Liver (tissue), 9 donors: ENCODE data around the gene ZNF550. TPM values are rescaled to one million over a fixed set of nuclear protein-coding genes. Genes with fewer than 3 reads are reported as not detected.

Experiments used
- DNase-seq: peaks from one replicate; pipeline ENCODE4 v3.0.0-alpha.2; 2017; ENCODE audit warnings: low spot score
- H3K27ac ChIP-seq, 2 donors: one replicate each; pipeline ENCODE4 v1.7.0; 2013; ENCODE audit warnings: inconsistent platforms in 2 of 2, low read length in 2 of 2, control low read depth in 1 of 2, low read depth in 1 of 2, mild to moderate bottlenecking in 1 of 2
- H3K27me3 ChIP-seq, 4 donors: one replicate each; pipeline versions ENCODE4 v1.6.1 to v1.7.0; 2013; ENCODE audit warnings: low read length in 3 of 4, inconsistent platforms in 1 of 4, mild to moderate bottlenecking in 1 of 4, moderate library complexity in 1 of 4; ENCODE audit not compliant: control insufficient read depth in 4 of 4, insufficient read depth in 4 of 4
- H3K36me3 ChIP-seq, 4 donors: one replicate each; pipeline versions ENCODE4 v1.6.1 to v1.7.0; 2013; ENCODE audit warnings: low read length in 3 of 4, mild to moderate bottlenecking in 3 of 4, low read depth in 1 of 4, moderate library complexity in 1 of 4; ENCODE audit not compliant: control insufficient read depth in 4 of 4, insufficient read depth in 3 of 4
- H3K4me1 ChIP-seq, 4 donors: one replicate each; pipeline versions ENCODE4 v1.6.1 to v1.7.0; 2013; ENCODE audit warnings: low read length in 3 of 4, mild to moderate bottlenecking in 3 of 4, moderate library complexity in 1 of 4; ENCODE audit not compliant: control insufficient read depth in 4 of 4, insufficient read depth in 4 of 4
- H3K4me3 ChIP-seq, 3 donors: one replicate each; pipeline versions ENCODE4 v1.6.1 to v1.7.0; 2013; ENCODE audit warnings: low read length in 3 of 3, control low read depth in 1 of 3, low read depth in 1 of 3, mild to moderate bottlenecking in 1 of 3
- H3K9ac ChIP-seq, 2 donors: one replicate each; pipeline ENCODE4 v1.7.0; 2013; ENCODE audit warnings: low read length in 2 of 2, mild to moderate bottlenecking in 2 of 2, moderate library complexity in 2 of 2, control low read depth in 1 of 2, low read depth in 1 of 2
- H3K9me3 ChIP-seq, 4 donors: one replicate each; pipeline versions ENCODE4 v1.6.1 to v1.7.0; 2013; ENCODE audit warnings: low read length in 3 of 4; ENCODE audit not compliant: control insufficient read depth in 4 of 4
- CTCF ChIP-seq: fragments of 150-350 bp; IDR thresholded peaks from 2 replicates; pipeline ENCODE4 v1.5.1; 2017; ENCODE audit warnings: improper control_type of control experiment, low read depth, low read length; ENCODE audit not compliant: missing input control
- FOXA1 ChIP-seq: IDR thresholded peaks from 2 replicates; pipeline ENCODE4 v1.6.1; 2016; ENCODE audit warnings: antibody characterized with exemption
- FOXA2 ChIP-seq: IDR thresholded peaks from 2 replicates; pipeline ENCODE4 v1.6.1; 2016; ENCODE audit warnings: antibody characterized with exemption
- GABPA ChIP-seq, 2 donors: IDR thresholded peaks in 1 of 2; conservative IDR thresholded peaks in 1 of 2; 2 replicates each; pipeline ENCODE4 v1.6.1; 2016; ENCODE audit warnings: antibody characterized with exemption in 2 of 2, mild to moderate bottlenecking in 1 of 2, moderate library complexity in 1 of 2
- HNF4A ChIP-seq, 2 donors: conservative IDR thresholded peaks; 2 replicates each; pipeline ENCODE4 v1.6.1; 2016; ENCODE audit warnings: antibody characterized with exemption in 2 of 2, mild to moderate bottlenecking in 2 of 2
- HNF4G ChIP-seq: IDR thresholded peaks from 2 replicates; pipeline ENCODE4 v1.6.1; 2016; ENCODE audit warnings: antibody characterized with exemption
- JUND ChIP-seq, 2 donors: IDR thresholded peaks; 2 replicates each; pipeline ENCODE4 v1.6.1; 2016; ENCODE audit warnings: antibody characterized with exemption in 2 of 2
- NR2F2 ChIP-seq: IDR thresholded peaks from 2 replicates; pipeline ENCODE4 v1.6.1; 2016; ENCODE audit warnings: antibody characterized with exemption
- RAD21 ChIP-seq, 2 donors: IDR thresholded peaks; 2 replicates each; pipeline ENCODE4 v1.6.1; 2016; ENCODE audit warnings: antibody characterized with exemption in 2 of 2, mild to moderate bottlenecking in 2 of 2
- RXRA ChIP-seq, 2 donors: IDR thresholded peaks; 2 replicates each; pipeline ENCODE4 v1.6.1; 2017 to 2018; ENCODE audit warnings: antibody characterized with exemption in 2 of 2, mild to moderate bottlenecking in 1 of 2
- SP1 ChIP-seq: IDR thresholded peaks from 2 replicates; pipeline ENCODE4 v1.6.1; 2018; ENCODE audit warnings: antibody characterized with exemption, mild to moderate bottlenecking
- TAF1 ChIP-seq: conservative IDR thresholded peaks from 2 replicates; pipeline ENCODE4 v1.6.1; 2016; ENCODE audit warnings: antibody characterized with exemption, mild to moderate bottlenecking
- YY1 ChIP-seq: IDR thresholded peaks from 2 replicates; pipeline ENCODE4 v1.6.1; 2016; ENCODE audit warnings: antibody characterized with exemption, mild to moderate bottlenecking
- ZBTB33 ChIP-seq: IDR thresholded peaks from 2 replicates; pipeline ENCODE4 v1.6.1; 2016; ENCODE audit warnings: antibody characterized with exemption
- WGBS: extraction: QIAGEN DNeasy Blood & Tissue Kit; methylation state at CpG from one replicate; pipeline ENCODE4 v1.1.7; 2013; 5-methylcytosine and 5-hydroxymethylcytosine counted together
- polyA plus RNA-seq, 2 donors: library from polyadenylated mRNA; stranded (reverse) in 1 of 2; unstranded in 1 of 2; fragments of 200-250 nt in 1 of 2; fragments of >200 nt in 1 of 2; fragmentation: Nextera tagmentation in 1 of 2; extraction: Ambion mirVana in 1 of 2; gene quantifications; one replicate each; pipeline versions ENCODE4 v1.2.1 to v1.2.3, GENCODE V29; 2013 to 2015
- total RNA-seq, 2 donors: library from RNA; depleted of rRNA; stranded (reverse); fragments of >200 nt; gene quantifications; one replicate each; pipeline ENCODE4 v1.2.3, GENCODE V29; 2014
- TF ChIP-seq, protein P1 (sequence below): IDR thresholded peaks from 2 replicates; pipeline ENCODE4 v1.6.1; 2016; ENCODE audit warnings: antibody characterized with exemption, mild to moderate bottlenecking
- TF ChIP-seq, protein P2 (sequence below): IDR thresholded peaks from 2 replicates; pipeline ENCODE4 v1.6.1; 2016; ENCODE audit warnings: antibody characterized with exemption
- TF ChIP-seq, protein P3 (sequence below): IDR thresholded peaks from 2 replicates; pipeline ENCODE4 v1.6.1; 2016; ENCODE audit warnings: antibody characterized with exemption
- donor health status: healthy.
- donor health status: healthy.
- donor health status: healthy.
- donor health status: healthy.
- donor health status: healthy.

Gene ZNF550
- total and polyA plus RNA-seq, 4 donors, result 0.96 to 4.8 (median 3.7) TPM

GRCh38 chr19:57606931-57607330 is 47.3 kb upstream of the ZNF550 start:
- peaks cover 2 to 36% (median 31%) of the 10 kb centered on the region in 4 donors for H3K36me3 ChIP-seq
- H3K27me3 ChIP-seq, result no peaks in the 10 kb centered on the region
- no peak overlapping the region for H3K27ac ChIP-seq
- peak overlapping the region in 2 of 3 donors; percentile 45 to 61 for H3K4me3 ChIP-seq
- 96% methylated on average over 5 of the region's 5 CpGs for WGBS
- H3K9me3 ChIP-seq, result peaks cover 16 to 68% (median 54%) of the 10 kb centered on the region in 4 donors
- DNase-seq, result no peak
- TF ChIP-seq JUND (IDR thresholded peaks at IDR 0.05) (no peak), HNF4A (conservative IDR thresholded peaks at IDR 0.05) (no peak), FOXA1 (no peak), NR2F2 (no peak), ZBTB33 (no peak), RXRA (IDR thresholded peaks at IDR 0.05) (no peak), TAF1 (no peak), FOXA2 (no peak), RAD21 (IDR thresholded peaks at IDR 0.05) (no peak), SP1 (no peak), HNF4G (no peak), YY1 (no peak), GABPA (IDR thresholded peaks at IDR 0.05 in 1 of 2, conservative IDR thresholded peaks at IDR 0.05 in 1 of 2) (no peak)
- TF ChIP-seq, protein P1, sequence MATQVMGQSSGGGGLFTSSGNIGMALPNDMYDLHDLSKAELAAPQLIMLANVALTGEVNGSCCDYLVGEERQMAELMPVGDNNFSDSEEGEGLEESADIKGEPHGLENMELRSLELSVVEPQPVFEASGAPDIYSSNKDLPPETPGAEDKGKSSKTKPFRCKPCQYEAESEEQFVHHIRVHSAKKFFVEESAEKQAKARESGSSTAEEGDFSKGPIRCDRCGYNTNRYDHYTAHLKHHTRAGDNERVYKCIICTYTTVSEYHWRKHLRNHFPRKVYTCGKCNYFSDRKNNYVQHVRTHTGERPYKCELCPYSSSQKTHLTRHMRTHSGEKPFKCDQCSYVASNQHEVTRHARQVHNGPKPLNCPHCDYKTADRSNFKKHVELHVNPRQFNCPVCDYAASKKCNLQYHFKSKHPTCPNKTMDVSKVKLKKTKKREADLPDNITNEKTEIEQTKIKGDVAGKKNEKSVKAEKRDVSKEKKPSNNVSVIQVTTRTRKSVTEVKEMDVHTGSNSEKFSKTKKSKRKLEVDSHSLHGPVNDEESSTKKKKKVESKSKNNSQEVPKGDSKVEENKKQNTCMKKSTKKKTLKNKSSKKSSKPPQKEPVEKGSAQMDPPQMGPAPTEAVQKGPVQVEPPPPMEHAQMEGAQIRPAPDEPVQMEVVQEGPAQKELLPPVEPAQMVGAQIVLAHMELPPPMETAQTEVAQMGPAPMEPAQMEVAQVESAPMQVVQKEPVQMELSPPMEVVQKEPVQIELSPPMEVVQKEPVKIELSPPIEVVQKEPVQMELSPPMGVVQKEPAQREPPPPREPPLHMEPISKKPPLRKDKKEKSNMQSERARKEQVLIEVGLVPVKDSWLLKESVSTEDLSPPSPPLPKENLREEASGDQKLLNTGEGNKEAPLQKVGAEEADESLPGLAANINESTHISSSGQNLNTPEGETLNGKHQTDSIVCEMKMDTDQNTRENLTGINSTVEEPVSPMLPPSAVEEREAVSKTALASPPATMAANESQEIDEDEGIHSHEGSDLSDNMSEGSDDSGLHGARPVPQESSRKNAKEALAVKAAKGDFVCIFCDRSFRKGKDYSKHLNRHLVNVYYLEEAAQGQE, result no peak
- TF ChIP-seq, protein P2, sequence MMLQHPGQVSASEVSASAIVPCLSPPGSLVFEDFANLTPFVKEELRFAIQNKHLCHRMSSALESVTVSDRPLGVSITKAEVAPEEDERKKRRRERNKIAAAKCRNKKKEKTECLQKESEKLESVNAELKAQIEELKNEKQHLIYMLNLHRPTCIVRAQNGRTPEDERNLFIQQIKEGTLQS, result no peak
- TF ChIP-seq, protein P3, sequence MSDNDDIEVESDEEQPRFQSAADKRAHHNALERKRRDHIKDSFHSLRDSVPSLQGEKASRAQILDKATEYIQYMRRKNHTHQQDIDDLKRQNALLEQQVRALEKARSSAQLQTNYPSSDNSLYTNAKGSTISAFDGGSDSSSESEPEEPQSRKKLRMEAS, result no peak
- no peaks in the 10 kb centered on the region for H3K4me1 ChIP-seq
- H3K9ac ChIP-seq, result no peak overlapping the region

DNA sequence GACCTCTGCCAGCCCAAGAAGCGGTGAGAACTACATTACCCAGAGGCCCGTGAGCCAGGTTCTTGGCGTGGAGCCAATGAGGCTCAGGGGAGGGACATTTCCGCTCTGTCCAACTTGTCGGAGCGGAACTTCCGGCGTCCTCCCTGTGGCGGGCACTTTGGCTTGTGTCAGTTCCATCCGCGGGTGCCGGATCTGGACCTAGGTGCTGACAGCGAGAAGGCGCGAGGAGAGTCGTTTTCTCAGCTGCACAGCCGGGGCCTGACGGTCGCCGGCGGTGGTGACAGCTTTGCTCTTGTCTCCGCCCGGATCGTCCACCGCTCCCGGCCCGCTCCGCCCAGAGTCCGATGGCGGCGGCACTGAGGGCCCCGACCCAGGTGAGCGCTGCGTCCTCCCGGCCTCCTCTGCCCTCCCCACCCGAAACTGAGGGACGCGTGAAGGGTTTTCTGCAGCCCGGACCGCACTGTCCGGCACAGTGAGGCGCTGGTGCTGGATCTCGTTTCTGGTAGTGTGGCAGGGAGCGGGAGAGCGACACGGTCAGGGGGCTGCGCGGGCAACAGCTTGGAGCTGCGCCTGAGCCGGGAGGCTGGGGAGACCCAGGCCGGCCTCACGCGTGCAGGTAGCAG is 40.2 kb upstream of the ZNF550 start, which contains the start of gene ZNF530:
TSS of gene ZNF530 (plus strand) at position 125 of the 623 bp plus-strand sequence. CDS start 4,461 bp downstream, outside the sequence.
- Histone ChIP-seq H3K36me3 (peaks cover 2 to 12% (median 11%) of the 10 kb centered on the region in 4 donors), H3K9me3 (peaks cover 5 to 36% (median 29%) of the 10 kb centered on the region in 4 donors), H3K27ac (no peak within 1 kb of the TSS), H3K4me1 (peaks cover 3 to 14% (median 9%) of the 10 kb centered on the region in 4 donors), H3K27me3 (no peaks in the 10 kb centered on the region), H3K4me3 (peak within 1 kb of the TSS; percentile 60 to 95 (median 81)), H3K9ac (no peak within 1 kb of the TSS)
- TF ChIP-seq FOXA1 (no peak), RXRA (IDR thresholded peaks at IDR 0.05) (peak; percentile 26 to 29), ZBTB33 (peak; percentile 27), RAD21 (IDR thresholded peaks at IDR 0.05) (peak; percentile 11 to 37), GABPA (IDR thresholded peaks at IDR 0.05 in 1 of 2, conservative IDR thresholded peaks at IDR 0.05 in 1 of 2) (peak; percentile 92 to 99), NR2F2 (no peak), YY1 (peak; percentile 83), CTCF (no peak), SP1 (peak; percentile 11)
- TF ChIP-seq, protein P3, result peak; percentile 44
- peak; percentile 93 for DNase-seq
- under 1% methylated on average over 53 of the region's 53 CpGs for WGBS
